Esophagus squamous epithelium (tissue), 4 donors: ENCODE results near the gene R3HDM4.

ENCODE experiments used
- CTCF ChIP-seq, 6 experiments: fragments of 450-650 bp in 4 of 6; fragments of 200-600 bp in 2 of 6; sonication (generic) in 2 of 6; IDR thresholded peaks; one replicate each; pipeline ENCODE4 v1.5.1; 2016 to 2019; ENCODE audit warnings: antibody characterized with exemption in 6 of 6, mild to moderate bottlenecking in 4 of 6, moderate library complexity in 4 of 6
- POLR2A ChIP-seq, 4 donors: fragments of 450-650 bp; IDR thresholded peaks; one replicate each; pipeline ENCODE4 v1.6.1; 2017; ENCODE audit warnings: antibody characterized with exemption in 4 of 4, mild to moderate bottlenecking in 4 of 4, moderate library complexity in 3 of 4

- TF ChIP-seq POLR2A (IDR thresholded peaks at IDR 0.05) (no peak), CTCF (IDR thresholded peaks at IDR 0.05) (no peak)
Observed at GRCh38 chr19:929203-929890, 16.3 kb upstream of the R3HDM4 start.
